Activated T-cell treated with anti-CD3 and anti-CD28 coated beads, Interleukin-2, amount 50 U/mL, for 72 hours (primary cell): Measurements from ENCODE around the gene PPP4R4. TPM values are rescaled to one million over a fixed set of nuclear protein-coding genes. Genes with fewer than 3 reads are reported as not detected.
"Not testable (repeated sequence)": the region's sequence is repeated elsewhere in the genome, so short reads cannot be mapped to it uniquely, and the experiment has no call there.

Source experiments
- ATAC-seq, 2 donors: fragments of 150-1000 bp; cut with Tn5 transposase; replicated peaks in 1 of 2; 2 replicates each; pipeline ENCODE4 v1.10.0; 2021; ENCODE audit warnings: moderate library complexity in 2 of 2, mild to moderate bottlenecking in 1 of 2
- DNase-seq, 2 donors: peaks; one replicate each; pipeline ENCODE4 v3.0.0; 2021 to 2022; ENCODE audit warnings: mixed read lengths in 1 of 2
- H3K27ac Mint-ChIP-seq: one replicate; pipeline ENCODE4 v1.8.0; 2022; ENCODE audit warnings: mild to moderate bottlenecking, moderate library complexity, mixed read lengths
- H3K27me3 Mint-ChIP-seq: one replicate; pipeline ENCODE4 v1.8.0; 2022; ENCODE audit warnings: low read depth, mixed read lengths
- H3K36me3 Mint-ChIP-seq, 2 donors: one replicate each; pipeline ENCODE4 v1.8.0; 2022; ENCODE audit warnings: mixed read lengths in 2 of 2, mild to moderate bottlenecking in 1 of 2; ENCODE audit not compliant: insufficient read depth in 2 of 2
- H3K4me1 Mint-ChIP-seq: one replicate; pipeline ENCODE4 v1.8.0; 2022; ENCODE audit warnings: low read depth, mixed read lengths
- H3K4me3 Mint-ChIP-seq, 2 donors: one replicate each; pipeline ENCODE4 v1.8.0; 2022; ENCODE audit warnings: mild to moderate bottlenecking in 2 of 2, mixed read lengths in 2 of 2, moderate library complexity in 2 of 2
- H3K9me3 Mint-ChIP-seq, 2 donors: one replicate each; pipeline ENCODE4 v1.8.0; 2022; ENCODE audit warnings: mixed read lengths in 2 of 2
- total RNA-seq, 2 donors: library from RNA; stranded (reverse); gene quantifications; one replicate each; pipeline ENCODE4 v1.2.3, GENCODE V29; 2022

PPP4R4 gene
- total RNA-seq, 2 donors from 2014 or later, result 6.2 to 9.5 TPM

DNA sequence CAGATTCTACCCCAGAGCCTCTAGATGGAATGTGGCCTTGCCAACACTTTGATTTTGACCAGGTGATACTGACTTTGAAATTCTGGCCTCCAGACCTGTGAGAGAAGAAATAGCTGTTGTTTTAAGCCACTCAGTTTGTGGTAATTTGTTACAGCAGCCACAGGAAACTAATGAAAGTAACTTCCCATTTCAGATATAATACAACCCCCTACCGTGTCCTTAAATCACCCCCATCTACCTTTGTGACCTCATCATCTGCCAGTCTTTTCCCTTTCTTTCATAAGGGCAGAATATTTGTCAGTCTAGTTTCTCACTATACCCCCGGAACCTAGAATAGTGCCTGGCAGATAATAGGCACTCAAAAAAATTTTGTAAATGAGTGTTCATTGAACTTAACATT, 39.6 kb downstream of the PPP4R4 start:
- no peak overlapping the region for H3K27ac Mint-ChIP-seq
- H3K9me3 Mint-ChIP-seq, result peaks cover 5% of the 10 kb centered on the region in 2 donors
- ATAC-seq, result no peak
- peaks cover 8% of the 10 kb centered on the region for H3K27me3 Mint-ChIP-seq
- no peak for DNase-seq
- no peaks in the 10 kb centered on the region for H3K4me1 Mint-ChIP-seq
- H3K4me3 Mint-ChIP-seq, result no peak overlapping the region
- H3K36me3 Mint-ChIP-seq, result peaks cover 3% of the 10 kb centered on the region in 2 donors

DNA sequence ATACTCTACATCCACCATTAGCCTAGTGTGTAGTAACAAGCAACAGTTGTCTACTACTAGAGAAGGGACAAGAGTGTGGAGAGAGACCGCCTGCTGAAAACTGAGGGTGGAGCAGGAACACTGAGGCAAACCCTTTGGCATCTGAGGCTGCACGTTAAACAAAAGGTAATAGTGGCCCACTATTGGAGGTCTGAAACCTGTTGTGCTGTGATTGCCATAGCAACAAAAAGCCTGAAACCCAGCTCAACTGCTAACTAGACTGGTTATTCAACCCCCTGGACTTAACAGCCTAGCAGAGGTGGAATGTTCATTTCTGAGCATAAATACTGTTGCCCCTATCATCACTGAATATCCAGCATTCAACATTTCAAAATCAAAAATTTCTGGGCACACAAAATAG, 43.0 kb downstream of the PPP4R4 start:
- Mint-ChIP-seq H3K4me1 (no peaks in the 10 kb centered on the region), H3K27ac (no peak overlapping the region), H3K4me3 (no peak overlapping the region), H3K27me3 (no peaks in the 10 kb centered on the region), H3K36me3 (peaks cover 3% of the 10 kb centered on the region in 2 donors), H3K9me3 (peaks cover 5 to 8% of the 10 kb centered on the region in 2 donors)
- ATAC-seq, result no peak
- DNase-seq, result no peak

DNA sequence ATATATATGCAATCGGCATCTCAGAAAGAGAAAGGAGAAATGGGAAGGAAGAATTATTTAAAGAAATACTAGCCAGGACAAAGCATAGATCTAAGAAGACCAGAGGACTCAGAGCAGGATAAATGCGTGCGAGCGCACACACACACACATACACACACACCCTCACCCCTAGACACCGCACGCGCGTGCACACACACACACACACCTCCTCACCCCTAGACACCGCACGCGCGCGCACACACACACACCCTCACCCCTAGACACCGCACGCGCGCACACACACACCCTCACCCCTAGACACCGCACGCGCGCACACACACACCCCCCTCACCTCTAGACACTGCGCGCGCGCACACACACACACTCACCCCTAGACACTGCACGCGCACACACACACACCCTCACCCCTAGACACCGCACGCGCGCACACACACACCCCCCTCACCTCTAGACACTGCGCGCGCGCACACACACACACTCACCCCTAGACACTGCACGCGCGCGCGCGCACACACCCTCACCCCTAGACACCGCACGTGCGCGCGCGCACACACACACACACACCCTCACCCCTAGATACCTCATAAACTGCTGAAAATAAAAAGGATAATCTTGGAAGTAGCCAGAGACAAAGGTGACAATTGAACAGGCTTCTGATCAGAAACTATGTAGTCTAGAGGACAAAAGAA, 44.2 kb downstream of the PPP4R4 start:
- DNase-seq, H3K4me1 Mint-ChIP-seq, H3K9me3 Mint-ChIP-seq, ATAC-seq, H3K36me3 Mint-ChIP-seq, H3K27me3 Mint-ChIP-seq, H3K27ac Mint-ChIP-seq: not testable (repeated sequence)
- peak overlapping the region; percentile 51 to 58 for H3K4me3 Mint-ChIP-seq

DNA sequence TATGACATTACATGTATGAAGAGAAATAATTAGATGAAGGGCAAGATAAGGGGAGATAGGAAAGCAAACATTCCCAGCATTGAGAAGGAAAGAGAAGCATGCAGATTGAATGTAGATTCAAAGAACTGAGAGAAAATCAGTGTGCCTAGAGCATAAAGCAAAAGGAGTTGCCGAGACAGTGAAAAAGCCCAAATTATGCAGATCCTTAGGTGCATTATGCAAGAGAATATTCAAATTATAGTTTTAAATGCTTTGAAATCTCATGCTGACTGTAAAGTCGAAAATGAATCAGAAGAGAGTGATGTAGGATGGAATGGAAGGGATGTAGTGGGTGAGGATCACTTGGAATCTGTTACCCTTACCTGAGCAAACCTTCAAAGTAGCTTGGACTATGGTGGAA, 49.9 kb downstream of the PPP4R4 start:
- Mint-ChIP-seq H3K36me3 (peaks cover 3% of the 10 kb centered on the region in 2 donors), H3K27ac (no peak overlapping the region), H3K27me3 (no peaks in the 10 kb centered on the region), H3K9me3 (peaks cover 4 to 5% of the 10 kb centered on the region in 2 donors), H3K4me3 (no peak overlapping the region), H3K4me1 (no peaks in the 10 kb centered on the region)
- DNase-seq (no peak), ATAC-seq (no peak)

DNA sequence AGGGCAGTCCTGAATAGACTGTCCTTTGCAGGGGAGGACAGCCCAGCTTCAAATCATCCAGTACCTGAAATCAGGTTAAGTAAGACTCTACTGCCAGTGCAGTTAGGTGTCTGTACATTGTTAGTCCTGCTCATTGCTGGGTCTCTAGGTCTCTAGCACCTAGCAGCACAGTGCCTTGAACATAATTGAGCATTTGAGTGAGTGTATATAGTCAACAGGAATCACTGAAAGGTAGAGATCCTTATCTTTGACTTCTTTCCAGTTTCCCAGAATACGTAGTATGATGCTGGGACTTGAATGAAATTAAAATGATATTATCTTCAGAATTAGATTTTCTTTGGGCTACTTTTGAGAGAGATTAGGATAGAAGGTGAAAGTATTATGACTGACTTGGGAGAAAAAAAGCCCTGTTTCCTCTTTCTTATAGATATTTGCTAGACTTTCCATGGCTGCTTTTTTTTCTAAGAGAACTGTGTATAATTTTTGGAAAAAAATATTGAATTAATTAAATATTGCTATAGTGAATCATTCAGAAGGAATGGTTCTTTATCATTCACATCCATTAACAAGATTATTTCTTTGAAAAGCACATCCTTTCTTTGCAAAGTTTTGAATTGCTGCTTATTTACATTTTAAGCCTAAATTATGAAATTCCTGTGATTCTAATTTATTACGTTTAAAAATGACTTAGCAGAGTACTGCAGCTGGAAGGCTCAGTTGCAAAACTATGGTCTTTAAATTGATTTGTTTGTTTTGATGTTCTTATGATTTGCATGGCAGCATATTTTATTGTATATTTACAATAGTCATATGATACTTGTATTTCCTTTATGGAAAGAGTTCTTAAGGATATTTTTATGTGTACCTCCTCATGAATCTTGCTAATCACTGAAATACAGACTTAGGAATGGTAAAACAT, 51.6 kb downstream of the PPP4R4 start:
- no peaks in the 10 kb centered on the region for H3K27me3 Mint-ChIP-seq

DNA sequence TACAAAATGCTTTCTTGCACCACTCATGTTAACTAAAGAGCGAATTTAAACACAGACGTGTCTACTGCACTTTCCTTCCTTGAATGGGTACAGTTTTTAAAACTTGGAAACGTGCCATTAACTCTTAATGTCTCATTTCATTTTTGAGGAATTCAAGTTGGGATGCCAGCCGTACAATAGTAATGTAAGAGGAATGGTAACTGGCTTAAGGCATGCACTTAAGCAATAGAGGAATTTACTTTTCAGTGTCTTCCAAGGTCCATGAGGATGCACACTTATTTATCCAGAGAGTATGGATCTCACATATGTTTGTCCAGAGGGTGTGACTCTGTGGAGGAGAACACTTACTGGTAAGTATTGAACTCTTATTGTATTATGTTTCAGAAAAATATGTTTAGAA, 52.9 kb downstream of the PPP4R4 start:
- H3K9me3 Mint-ChIP-seq, result peaks cover 2 to 4% of the 10 kb centered on the region in 2 donors
- H3K27ac Mint-ChIP-seq, result no peak overlapping the region
- H3K4me1 Mint-ChIP-seq, result no peaks in the 10 kb centered on the region
- H3K36me3 Mint-ChIP-seq, result peaks cover 3% of the 10 kb centered on the region in 2 donors
- no peak for ATAC-seq
- H3K27me3 Mint-ChIP-seq, result no peaks in the 10 kb centered on the region
- no peak for DNase-seq
- no peak overlapping the region for H3K4me3 Mint-ChIP-seq

More for the DNA sequence above, 51.6 kb downstream of the PPP4R4 start:
- Mint-ChIP-seq H3K27ac (no peak overlapping the region), H3K4me3 (no peak overlapping the region), H3K9me3 (peaks cover 4 to 5% of the 10 kb centered on the region in 2 donors), H3K36me3 (peaks cover 3% of the 10 kb centered on the region in 2 donors), H3K4me1 (no peaks in the 10 kb centered on the region)
- no peak for DNase-seq
- ATAC-seq, result no peak

DNA sequence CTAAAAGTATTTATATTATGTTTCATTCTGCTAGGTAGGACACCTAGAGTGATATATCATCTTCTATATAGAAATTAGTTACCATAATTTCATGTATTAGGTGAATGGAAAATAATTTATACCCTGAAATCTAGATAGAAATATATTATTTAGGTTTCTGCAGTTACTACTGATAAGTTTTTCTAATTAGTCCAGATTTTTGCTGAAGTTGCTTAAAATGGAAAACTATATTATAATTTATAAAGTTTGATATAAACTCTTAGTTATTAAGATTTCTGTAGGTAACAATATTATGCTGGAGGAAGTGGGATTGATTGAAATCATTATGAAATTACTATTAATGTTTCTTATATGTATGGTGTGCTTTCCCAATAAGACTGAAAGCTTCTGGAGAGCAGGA, 62.9 kb downstream of the PPP4R4 start:
- DNase-seq (no peak), ATAC-seq (no peak)
- no peaks in the 10 kb centered on the region for H3K9me3 Mint-ChIP-seq
- H3K27ac Mint-ChIP-seq, result no peak overlapping the region
- no peak overlapping the region for H3K4me3 Mint-ChIP-seq
- no peaks in the 10 kb centered on the region for H3K27me3 Mint-ChIP-seq
- H3K4me1 Mint-ChIP-seq, result peaks cover 6% of the 10 kb centered on the region
- H3K36me3 Mint-ChIP-seq, result no peaks in the 10 kb centered on the region

DNA sequence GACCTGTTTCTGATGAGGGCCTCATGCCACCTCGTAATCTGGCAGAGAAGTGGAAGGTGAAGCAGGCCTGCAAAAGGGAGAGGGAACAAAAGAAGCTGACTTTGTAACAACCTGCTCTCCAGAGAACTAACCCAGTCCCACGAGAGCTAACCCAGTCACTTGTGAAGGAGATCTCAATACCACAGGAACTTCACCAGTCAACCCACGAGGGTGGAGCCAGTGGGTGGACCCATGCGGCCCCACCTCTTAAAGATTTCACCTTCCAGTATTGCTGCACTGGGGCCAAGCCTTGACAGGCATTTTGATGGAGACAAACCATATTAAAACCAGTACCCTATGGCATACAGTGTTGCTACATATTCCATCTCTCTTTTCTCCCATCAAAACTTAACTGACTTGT, 63.9 kb downstream of the PPP4R4 start:
- ATAC-seq (no peak), DNase-seq (no peak)
- Mint-ChIP-seq H3K4me1 (peaks cover 6% of the 10 kb centered on the region), H3K4me3 (no peak overlapping the region), H3K27ac (no peak overlapping the region), H3K27me3 (no peaks in the 10 kb centered on the region), H3K9me3 (no peaks in the 10 kb centered on the region), H3K36me3 (no peaks in the 10 kb centered on the region)

DNA sequence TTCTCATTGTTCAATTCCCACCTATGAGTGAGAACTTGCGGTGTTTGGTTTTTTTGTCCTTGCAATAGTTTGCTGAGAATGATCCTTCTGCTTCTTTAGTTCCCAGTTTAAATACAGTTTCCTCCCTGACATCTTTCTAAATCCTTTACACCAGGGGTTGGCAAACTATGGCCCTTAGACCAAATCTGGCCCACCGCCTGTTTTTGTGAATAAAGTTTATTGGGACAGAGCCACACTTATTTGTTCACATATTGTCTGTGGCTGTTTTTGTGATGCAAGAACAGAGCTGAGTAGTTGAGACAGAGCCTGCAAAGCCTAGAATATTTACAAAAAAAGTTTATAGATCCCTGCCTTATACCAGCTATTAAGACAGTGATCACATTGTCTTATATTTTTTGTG, 65.3 kb downstream of the PPP4R4 start:
- Mint-ChIP-seq H3K9me3 (no peaks in the 10 kb centered on the region), H3K27me3 (no peaks in the 10 kb centered on the region), H3K4me1 (peaks cover 6% of the 10 kb centered on the region), H3K4me3 (no peak overlapping the region), H3K27ac (no peak overlapping the region), H3K36me3 (no peaks in the 10 kb centered on the region)
- ATAC-seq (no peak), DNase-seq (no peak)

DNA sequence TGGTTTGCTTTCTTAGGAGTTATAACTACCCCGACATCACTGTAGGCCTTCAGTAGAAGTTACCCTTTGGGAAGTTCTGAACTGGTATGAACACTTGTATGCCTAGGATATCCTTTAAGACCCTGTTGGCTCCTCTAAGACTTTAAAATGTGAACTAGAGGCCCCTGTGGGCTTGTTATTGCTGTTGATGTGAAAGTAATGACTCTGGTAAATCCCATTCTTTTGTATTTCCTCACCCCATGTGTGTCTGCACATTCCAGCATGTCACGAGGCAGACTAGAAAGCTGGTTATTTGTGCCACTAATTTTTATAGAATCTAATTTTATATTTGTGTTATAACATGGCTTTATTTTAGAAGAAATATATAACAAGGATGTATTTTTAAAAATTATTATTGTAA, 70.1 kb downstream of the PPP4R4 start:
- H3K4me3 Mint-ChIP-seq, result no peak overlapping the region
- DNase-seq (no peak), ATAC-seq (no peak)
- no peak overlapping the region for H3K27ac Mint-ChIP-seq
- no peaks in the 10 kb centered on the region for H3K9me3 Mint-ChIP-seq
- H3K36me3 Mint-ChIP-seq, result no peaks in the 10 kb centered on the region
- no peaks in the 10 kb centered on the region for H3K4me1 Mint-ChIP-seq
- peaks cover 5% of the 10 kb centered on the region for H3K27me3 Mint-ChIP-seq

DNA sequence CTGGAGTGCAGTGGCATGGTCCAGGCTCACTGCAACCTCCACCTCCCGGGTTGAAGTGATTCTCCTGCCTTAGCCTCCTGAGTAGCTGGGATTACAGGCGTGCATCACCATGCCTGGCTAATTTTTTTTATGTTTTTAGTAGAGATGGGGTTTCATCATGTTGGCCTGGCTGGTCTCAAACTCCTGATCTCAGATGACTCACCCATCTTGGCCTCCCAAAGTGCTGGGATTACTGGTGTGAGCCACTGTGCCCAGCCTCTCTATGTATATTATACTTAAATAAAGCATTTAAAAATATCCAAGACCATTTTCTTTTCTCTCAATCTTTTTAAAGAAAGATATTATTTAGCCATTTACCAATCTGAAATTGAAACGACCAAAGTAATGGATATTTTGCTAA, 90.1 kb downstream of the PPP4R4 start:
- peaks cover 11% of the 10 kb centered on the region for H3K27me3 Mint-ChIP-seq
- peaks cover 8 to 11% of the 10 kb centered on the region in 2 donors for H3K36me3 Mint-ChIP-seq
- not testable (repeated sequence) for H3K27ac Mint-ChIP-seq, ATAC-seq, H3K4me1 Mint-ChIP-seq, H3K4me3 Mint-ChIP-seq, DNase-seq, H3K9me3 Mint-ChIP-seq

DNA sequence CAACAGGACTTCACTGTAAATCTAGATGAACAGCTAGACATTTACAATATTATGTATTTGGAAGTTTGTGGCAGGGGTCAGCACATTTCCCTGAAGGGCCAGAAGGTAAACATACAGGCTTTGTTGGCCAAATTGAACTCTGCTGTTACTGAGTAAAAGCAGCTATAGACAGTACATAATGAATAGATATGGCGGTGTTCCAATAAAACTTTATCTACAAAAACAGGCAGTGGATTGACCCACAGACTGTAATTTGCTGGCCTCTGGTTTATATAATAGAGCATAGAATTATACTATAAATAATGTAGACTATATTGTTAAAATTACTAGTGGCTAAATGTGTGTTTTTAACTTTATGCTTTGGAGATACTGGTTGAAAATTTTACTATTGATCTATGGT, 93.2 kb downstream of the PPP4R4 start:
- ATAC-seq, result no peak
- H3K4me1 Mint-ChIP-seq, result no peaks in the 10 kb centered on the region
- peaks cover 6 to 9% of the 10 kb centered on the region in 2 donors for H3K36me3 Mint-ChIP-seq
- peaks cover 21% of the 10 kb centered on the region for H3K27me3 Mint-ChIP-seq
- H3K4me3 Mint-ChIP-seq, result no peak overlapping the region
- DNase-seq, result no peak
- peaks cover 4 to 6% of the 10 kb centered on the region in 2 donors for H3K9me3 Mint-ChIP-seq
- no peak overlapping the region for H3K27ac Mint-ChIP-seq

DNA sequence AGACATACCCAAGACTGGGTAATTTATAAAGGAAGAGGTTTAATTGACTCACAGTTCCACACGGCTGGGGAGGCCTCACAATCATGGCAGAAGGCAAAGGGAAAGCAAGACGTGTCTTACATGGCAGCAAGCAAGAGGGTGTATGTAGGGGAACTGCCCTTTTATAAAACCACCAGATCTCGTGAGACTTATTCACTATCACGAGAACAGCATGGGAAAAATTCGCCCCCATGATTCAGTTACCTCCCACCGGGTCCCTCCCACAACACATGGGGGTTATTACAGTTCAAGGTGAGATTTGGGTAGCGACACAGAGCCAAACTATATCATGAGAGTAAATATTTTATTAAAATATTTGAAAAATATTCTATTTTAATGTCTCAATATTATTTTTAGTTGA, 94.5 kb downstream of the PPP4R4 start:
- H3K27me3 Mint-ChIP-seq, result peaks cover 28% of the 10 kb centered on the region
- not testable (repeated sequence) for DNase-seq

More for the DNA sequence above, 94.5 kb downstream of the PPP4R4 start:
- not testable (repeated sequence) for H3K4me3 Mint-ChIP-seq, ATAC-seq, H3K9me3 Mint-ChIP-seq, H3K36me3 Mint-ChIP-seq, H3K27ac Mint-ChIP-seq, H3K4me1 Mint-ChIP-seq
